ENCODE results near the gene DYDC1.

DNA sequence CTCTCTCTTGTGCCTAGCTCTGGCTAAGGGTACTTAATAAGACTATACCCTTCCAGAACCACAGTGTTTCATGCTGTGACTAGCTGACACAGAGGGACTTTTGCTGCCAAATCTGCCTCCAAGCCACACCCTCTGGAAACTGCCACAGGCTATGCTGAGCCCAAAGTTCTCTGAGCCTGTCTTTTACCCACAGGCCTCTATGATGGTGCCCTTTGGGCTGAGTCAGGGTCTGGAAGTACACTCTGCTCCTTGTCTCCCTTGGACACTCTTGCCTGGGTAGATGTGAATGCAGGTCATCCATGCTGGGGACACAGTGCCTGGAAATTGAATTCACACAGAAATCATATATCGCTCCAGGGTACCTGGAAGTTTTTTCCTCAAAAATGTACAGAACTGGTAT lies 22.6 kb downstream of the DYDC1 start:
- no peak for TF ChIP-seq CTCF (IDR thresholded peaks at IDR 0.05; ENCODE audit: extremely low read depth in 1 of 2, insufficient read depth in 1 of 2, low read depth in 1 of 2, low read length in 2 of 2)
- TF ChIP-seq EZH2 (IDR thresholded peaks at IDR 0.05; ENCODE audit: borderline replicate concordance, low read depth, low read length, severe bottlenecking), result no peak
- TF ChIP-seq JUN (IDR thresholded peaks at IDR 0.05; ENCODE audit: borderline replicate concordance, insufficient read depth, insufficient read length, low read depth), result no peak

Data from endothelial cell of umbilical vein (primary cell).